HepG2 (cell line): ENCODE results near the gene EMC9. TPM values are rescaled to one million over a fixed set of nuclear protein-coding genes. Genes with fewer than 3 reads are reported as not detected.
A peak's percentile ranks its signal among the peaks of the same experiment; 100 is the strongest.

Source experiments
- ATM ChIP-seq: fragments of 450-650 bp; IDR thresholded peaks from 2 replicates; pipeline ENCODE4 v1.7.1; 2017; ENCODE audit warnings: mild to moderate bottlenecking, borderline replicate concordance
- BRCA1 ChIP-seq: sonication (generic); formaldehyde crosslinking; IDR thresholded peaks from 2 replicates; pipeline ENCODE4 v1.4.0; 2020; ENCODE audit warnings: missing genetic modification reagents
- HIVEP1 ChIP-seq: sonication (generic); formaldehyde crosslinking; IDR thresholded peaks from 2 replicates; pipeline ENCODE4 v1.4.0; 2020; ENCODE audit warnings: mild to moderate bottlenecking, missing genetic modification reagents
- HOXA7 ChIP-seq: sonication (generic); formaldehyde crosslinking; IDR thresholded peaks from 2 replicates; pipeline ENCODE4 v1.8.1; 2022; ENCODE audit warnings: mild to moderate bottlenecking, missing genetic modification reagents, moderate library complexity
- KLF13 ChIP-seq: sonication (generic); formaldehyde crosslinking; IDR thresholded peaks from 2 replicates; pipeline ENCODE4 v1.4.0; 2020; ENCODE audit warnings: mild to moderate bottlenecking, missing genetic modification reagents
- MED13 ChIP-seq: sonication (generic); formaldehyde crosslinking; IDR thresholded peaks from 2 replicates; pipeline ENCODE4 v1.5.0; 2020; ENCODE audit warnings: missing genetic modification reagents
- NFATC3 ChIP-seq: sonication (generic); formaldehyde crosslinking; IDR thresholded peaks from 2 replicates; pipeline ENCODE4 v1.5.1; 2020; ENCODE audit warnings: mild to moderate bottlenecking, missing genetic modification reagents
- NFE2L1 ChIP-seq: sonication (generic); formaldehyde crosslinking; IDR thresholded peaks from 2 replicates; pipeline ENCODE4 v1.4.0; 2020; ENCODE audit warnings: missing genetic modification reagents, mild to moderate bottlenecking, borderline replicate concordance
- POLR2AphosphoS2 ChIP-seq: IDR thresholded peaks from 2 replicates; pipeline ENCODE4 v1.6.1; 2011; ENCODE audit warnings: low read depth, low read length, improper control_type of control experiment
- SIN3B ChIP-seq: fragments of 150-350 bp; IDR thresholded peaks from 2 replicates; pipeline ENCODE4 v1.6.1; 2014; ENCODE audit warnings: low read length
- SNAI1 ChIP-seq: sonication (generic); formaldehyde crosslinking; IDR thresholded peaks from 2 replicates; pipeline ENCODE4 v1.5.0; 2020; ENCODE audit warnings: mild to moderate bottlenecking, missing genetic modification reagents, borderline replicate concordance
- STAG1 ChIP-seq: sonication (generic); formaldehyde crosslinking; IDR thresholded peaks from 2 replicates; pipeline ENCODE4 v1.4.0; 2020; ENCODE audit warnings: missing genetic modification reagents
- U2AF1 ChIP-seq: fragments of 200-400 bp; formaldehyde crosslinking; optimal IDR thresholded peaks from 2 replicates; pipeline ENCODE3; 2017; ENCODE audit warnings: mild to moderate bottlenecking, low read depth, low read length
- ZFX ChIP-seq: sonication (generic); formaldehyde crosslinking; IDR thresholded peaks from 2 replicates; pipeline ENCODE4 v1.4.0; 2020; ENCODE audit warnings: mild to moderate bottlenecking, low read depth, missing genetic modification reagents, moderate library complexity
- ZMYM2 ChIP-seq: sonication (generic); formaldehyde crosslinking; IDR thresholded peaks from 2 replicates; pipeline ENCODE4 v1.8.0; 2022; ENCODE audit warnings: mild to moderate bottlenecking, missing genetic modification reagents
- ZNF251 ChIP-seq: sonication (generic); formaldehyde crosslinking; IDR thresholded peaks from 2 replicates; pipeline ENCODE4 v1.9.0; 2021; ENCODE audit warnings: mild to moderate bottlenecking, missing genetic modification reagents
- ZNF296 ChIP-seq: sonication (generic); formaldehyde crosslinking; conservative IDR thresholded peaks from 2 replicates; pipeline ENCODE4 v1.5.0; 2020; ENCODE audit warnings: mild to moderate bottlenecking, missing genetic modification reagents
- ZNF713 ChIP-seq: sonication (generic); formaldehyde crosslinking; IDR thresholded peaks from 2 replicates; pipeline ENCODE4 v1.4.0; 2020; ENCODE audit warnings: mild to moderate bottlenecking, missing genetic modification reagents
- ZNF749 ChIP-seq: sonication (generic); formaldehyde crosslinking; IDR thresholded peaks from 2 replicates; pipeline ENCODE4 v1.8.0; 2022; ENCODE audit warnings: mild to moderate bottlenecking, missing genetic modification reagents, moderate library complexity, borderline replicate concordance
- polyA plus RNA-seq, 8 experiments: library from polyadenylated mRNA; depleted of rRNA in 3 of 8; stranded (reverse) in 7 of 8; unstranded in 1 of 8; fragments of >200 nt; fragmentation: Illumina TruSeq in 4 of 8; extraction: Trizol in 4 of 8; gene quantifications; 2 replicates each; pipeline versions ENCODE4 v1.2.1 to v1.2.3, GENCODE V29; 2011 to 2016; ENCODE audit warnings: low read depth in 4 of 8, missing spikeins in 1 of 8, mixed read lengths in 1 of 8; ENCODE audit not compliant: insufficient read depth in 1 of 8
- total RNA-seq, 5 experiments: library from RNA; depleted of rRNA; stranded (reverse); fragments of >200 nt; fragmentation: Illumina TruSeq; extraction: Trizol; gene quantifications; 2 replicates each; pipeline ENCODE4 v1.2.3, GENCODE V29; 2016; ENCODE audit warnings: low read depth in 1 of 5
- TF ChIP-seq, protein P1 (sequence below): sonication (generic); formaldehyde crosslinking; IDR thresholded peaks from 2 replicates; pipeline ENCODE4 v1.8.1; 2023; ENCODE audit warnings: missing genetic modification reagents, inconsistent platforms, borderline replicate concordance
- TF ChIP-seq, protein P2 (sequence below): sonication (generic); formaldehyde crosslinking; IDR thresholded peaks from 2 replicates; pipeline ENCODE4 v1.5.1; 2020; ENCODE audit warnings: missing genetic modification reagents, mild to moderate bottlenecking, borderline replicate concordance
- TF ChIP-seq, protein P3 (sequence below): sonication (generic); formaldehyde crosslinking; IDR thresholded peaks from 2 replicates; pipeline ENCODE4 v1.5.0; 2020; ENCODE audit warnings: missing genetic modification reagents, mild to moderate bottlenecking, borderline replicate concordance
- TF ChIP-seq, protein P4 (sequence below): sonication (generic); formaldehyde crosslinking; IDR thresholded peaks from 2 replicates; pipeline ENCODE4 v1.5.0; 2020; ENCODE audit warnings: missing genetic modification reagents
- TF ChIP-seq, protein P5 (sequence below): conservative IDR thresholded peaks from 2 replicates; pipeline ENCODE4 v1.6.1; 2018; ENCODE audit warnings: missing genetic modification reagents

The EMC9 gene
- total and polyA plus RNA-seq, 2 of the 13 experiments (the other 11 are each of a cell fraction or from before 2014, with no cell fraction given) = 60.5 to 78.7 TPM

DNA sequence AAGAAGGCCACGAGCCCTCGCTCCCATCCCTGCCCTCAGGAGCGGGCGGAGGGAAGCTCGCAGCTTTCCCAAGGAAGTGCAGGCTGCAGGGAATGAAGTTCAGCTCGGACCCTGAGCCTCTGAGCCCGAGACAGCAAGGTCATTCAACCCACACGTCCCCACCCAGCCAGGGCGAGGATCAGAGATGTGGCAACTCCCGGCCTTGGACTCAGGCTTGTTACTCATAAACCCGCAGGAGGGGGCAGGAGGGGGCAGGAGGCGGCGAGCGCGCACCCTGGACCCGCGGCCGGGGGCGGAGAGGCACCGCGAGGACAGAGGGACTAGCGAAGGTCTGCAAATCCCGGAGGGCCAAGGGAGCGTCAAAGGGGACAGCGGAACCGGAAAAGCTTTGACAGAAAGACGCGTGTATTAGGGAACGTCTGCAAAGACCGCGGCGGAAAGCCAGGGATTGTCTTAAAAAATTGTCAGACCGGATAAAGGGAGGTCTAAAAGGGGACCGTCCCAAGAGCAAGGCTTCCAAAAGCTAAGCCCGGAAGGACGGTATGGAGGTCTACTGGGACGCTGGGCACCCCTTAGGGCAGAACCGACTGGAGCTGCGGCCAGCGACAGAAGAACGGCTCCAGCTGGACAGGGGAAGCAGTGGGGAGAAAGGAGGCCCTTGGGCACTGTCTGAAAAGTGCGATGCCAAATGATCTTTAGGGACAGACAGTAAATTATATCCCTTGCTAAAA, 27.4 kb downstream of the EMC9 start (continued):
- TF ChIP-seq, protein P1, sequence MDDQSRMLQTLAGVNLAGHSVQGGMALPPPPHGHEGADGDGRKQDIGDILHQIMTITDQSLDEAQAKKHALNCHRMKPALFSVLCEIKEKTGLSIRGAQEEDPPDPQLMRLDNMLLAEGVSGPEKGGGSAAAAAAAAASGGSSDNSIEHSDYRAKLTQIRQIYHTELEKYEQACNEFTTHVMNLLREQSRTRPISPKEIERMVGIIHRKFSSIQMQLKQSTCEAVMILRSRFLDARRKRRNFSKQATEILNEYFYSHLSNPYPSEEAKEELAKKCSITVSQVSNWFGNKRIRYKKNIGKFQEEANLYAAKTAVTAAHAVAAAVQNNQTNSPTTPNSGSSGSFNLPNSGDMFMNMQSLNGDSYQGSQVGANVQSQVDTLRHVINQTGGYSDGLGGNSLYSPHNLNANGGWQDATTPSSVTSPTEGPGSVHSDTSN (CRISPR knock-in tag) = peak; percentile 2; the same call in 1 of the 2 replicates
- TF ChIP-seq SNAI1 (peak; percentile 40; the same call in 1 of the 2 replicates), ZNF749 (CRISPR knock-in tag) (peak; percentile 98), BRCA1 (CRISPR knock-in tag) (peak; percentile 99), U2AF1 (peak; percentile 38), ZFX (peak; percentile 98), POLR2AphosphoS2 (0 out of 2 replicates have a peak, but pooled peaks have one; percentile 26), HOXA7 (CRISPR knock-in tag) (no peak), ZMYM2 (CRISPR knock-in tag) (peak; percentile 95), HIVEP1 (peak; percentile 99), MED13 (CRISPR knock-in tag) (peak; percentile 99), STAG1 (CRISPR knock-in tag) (peak; percentile 31; the same call in 1 of the 2 replicates), SIN3B (peak; percentile 61; the same call in 1 of the 2 replicates), NFATC3 (CRISPR knock-in tag) (no peak), ZNF713 (CRISPR knock-in tag) (peak; percentile 98), ZNF251 (CRISPR knock-in tag) (0 out of 2 replicates have a peak, but pooled peaks have one; percentile 72), KLF13 (no peak; the same call in 1 of the 2 replicates), ATM (no peak), NFE2L1 (CRISPR knock-in tag) (no peak), ZNF296 (no peak)
- TF ChIP-seq, protein P2, sequence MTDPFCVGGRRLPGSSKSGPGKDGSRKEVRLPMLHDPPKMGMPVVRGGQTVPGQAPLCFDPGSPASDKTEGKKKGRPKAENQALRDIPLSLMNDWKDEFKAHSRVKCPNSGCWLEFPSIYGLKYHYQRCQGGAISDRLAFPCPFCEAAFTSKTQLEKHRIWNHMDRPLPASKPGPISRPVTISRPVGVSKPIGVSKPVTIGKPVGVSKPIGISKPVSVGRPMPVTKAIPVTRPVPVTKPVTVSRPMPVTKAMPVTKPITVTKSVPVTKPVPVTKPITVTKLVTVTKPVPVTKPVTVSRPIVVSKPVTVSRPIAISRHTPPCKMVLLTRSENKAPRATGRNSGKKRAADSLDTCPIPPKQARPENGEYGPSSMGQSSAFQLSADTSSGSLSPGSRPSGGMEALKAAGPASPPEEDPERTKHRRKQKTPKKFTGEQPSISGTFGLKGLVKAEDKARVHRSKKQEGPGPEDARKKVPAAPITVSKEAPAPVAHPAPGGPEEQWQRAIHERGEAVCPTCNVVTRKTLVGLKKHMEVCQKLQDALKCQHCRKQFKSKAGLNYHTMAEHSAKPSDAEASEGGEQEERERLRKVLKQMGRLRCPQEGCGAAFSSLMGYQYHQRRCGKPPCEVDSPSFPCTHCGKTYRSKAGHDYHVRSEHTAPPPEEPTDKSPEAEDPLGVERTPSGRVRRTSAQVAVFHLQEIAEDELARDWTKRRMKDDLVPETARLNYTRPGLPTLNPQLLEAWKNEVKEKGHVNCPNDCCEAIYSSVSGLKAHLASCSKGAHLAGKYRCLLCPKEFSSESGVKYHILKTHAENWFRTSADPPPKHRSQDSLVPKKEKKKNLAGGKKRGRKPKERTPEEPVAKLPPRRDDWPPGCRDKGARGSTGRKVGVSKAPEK (CRISPR knock-in tag) = no peak
- TF ChIP-seq, protein P3, sequence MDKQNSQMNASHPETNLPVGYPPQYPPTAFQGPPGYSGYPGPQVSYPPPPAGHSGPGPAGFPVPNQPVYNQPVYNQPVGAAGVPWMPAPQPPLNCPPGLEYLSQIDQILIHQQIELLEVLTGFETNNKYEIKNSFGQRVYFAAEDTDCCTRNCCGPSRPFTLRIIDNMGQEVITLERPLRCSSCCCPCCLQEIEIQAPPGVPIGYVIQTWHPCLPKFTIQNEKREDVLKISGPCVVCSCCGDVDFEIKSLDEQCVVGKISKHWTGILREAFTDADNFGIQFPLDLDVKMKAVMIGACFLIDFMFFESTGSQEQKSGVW (CRISPR knock-in tag) = no peak
- TF ChIP-seq, protein P4, sequence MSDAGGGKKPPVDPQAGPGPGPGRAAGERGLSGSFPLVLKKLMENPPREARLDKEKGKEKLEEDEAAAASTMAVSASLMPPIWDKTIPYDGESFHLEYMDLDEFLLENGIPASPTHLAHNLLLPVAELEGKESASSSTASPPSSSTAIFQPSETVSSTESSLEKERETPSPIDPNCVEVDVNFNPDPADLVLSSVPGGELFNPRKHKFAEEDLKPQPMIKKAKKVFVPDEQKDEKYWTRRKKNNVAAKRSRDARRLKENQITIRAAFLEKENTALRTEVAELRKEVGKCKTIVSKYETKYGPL (CRISPR knock-in tag) = peak; percentile 83
- TF ChIP-seq, protein P5, sequence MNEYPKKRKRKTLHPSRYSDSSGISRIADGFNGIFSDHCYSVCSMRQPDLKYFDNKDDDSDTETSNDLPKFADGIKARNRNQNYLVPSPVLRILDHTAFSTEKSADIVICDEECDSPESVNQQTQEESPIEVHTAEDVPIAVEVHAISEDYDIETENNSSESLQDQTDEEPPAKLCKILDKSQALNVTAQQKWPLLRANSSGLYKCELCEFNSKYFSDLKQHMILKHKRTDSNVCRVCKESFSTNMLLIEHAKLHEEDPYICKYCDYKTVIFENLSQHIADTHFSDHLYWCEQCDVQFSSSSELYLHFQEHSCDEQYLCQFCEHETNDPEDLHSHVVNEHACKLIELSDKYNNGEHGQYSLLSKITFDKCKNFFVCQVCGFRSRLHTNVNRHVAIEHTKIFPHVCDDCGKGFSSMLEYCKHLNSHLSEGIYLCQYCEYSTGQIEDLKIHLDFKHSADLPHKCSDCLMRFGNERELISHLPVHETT = peak; percentile 97; the same call in 1 of the 2 replicates
